Measurements from ENCODE around the gene PLPP3.

PLPP3 gene

GRCh38 chr1:56516539-56517252, 62.7 kb downstream of the PLPP3 start:
- CTCF ChIA-PET: no interaction called here
- Histone ChIP-seq H3K4me1 (ENCODE audit: control insufficient read depth, insufficient read depth, low read length) (no peaks in the 10 kb centered on the region), H3K9me3 (ENCODE audit: control insufficient read depth, insufficient read depth, low read depth, low read length) (no peaks in the 10 kb centered on the region), H3K36me3 (ENCODE audit: control insufficient read depth in 2 of 2, insufficient read depth in 1 of 2, low read length in 2 of 2) (peaks cover 0 to 15% of the 10 kb centered on the region in 2 experiments; a peak in 1 of 3 replicates), H3K4me3 (ENCODE audit: low read depth, low read length) (no peak overlapping the region), H3K27ac (ENCODE audit: extremely low read depth, low read depth, low read length) (no peak overlapping the region)
- POLR2A ChIA-PET: no interaction called here
- TF ChIP-seq PRDM1 (tag by site-specific recombination; IDR thresholded peaks at IDR 0.05) (peak; percentile 57), ZIC2 (tag by site-specific recombination; IDR thresholded peaks at IDR 0.05) (no peak)

DNA sequence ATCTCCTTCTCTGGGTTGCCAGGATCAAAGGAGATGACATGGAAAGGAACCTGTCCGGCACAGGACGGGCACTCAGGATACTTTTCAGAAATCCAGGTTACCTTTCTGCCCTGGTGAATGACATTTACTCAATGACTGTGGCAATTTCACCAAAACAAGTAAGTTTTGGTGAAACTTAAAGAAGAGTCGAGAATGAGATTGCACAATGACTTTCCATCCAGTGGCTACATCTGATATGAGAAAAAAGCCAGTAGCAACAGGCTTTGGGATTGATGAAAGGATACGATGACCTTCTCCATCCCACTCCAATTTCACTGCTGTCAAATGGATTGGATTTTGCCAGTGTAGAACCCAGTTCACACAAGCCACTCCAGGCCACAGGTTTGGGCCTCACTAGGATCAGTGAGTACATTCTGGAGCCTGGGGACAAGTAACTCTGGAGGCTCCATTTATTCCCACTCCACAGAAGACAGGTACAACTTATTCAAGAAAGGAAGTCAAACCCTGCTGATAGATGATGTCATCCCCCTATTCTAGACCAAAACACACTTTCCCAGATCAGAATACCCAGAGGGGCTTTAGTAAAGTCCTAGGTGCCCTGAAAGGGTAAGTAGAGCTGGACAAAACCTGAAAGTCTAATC, 63.3 kb downstream of the PLPP3 start:
- ChIA-PET POLR2A (no interaction called here), CTCF (interaction anchor here (0.6 kb wide), 1 partner anchor 18 kb away, joined by 4 read pairs; no protein-coding TSS in a partner anchor)
- H3K27ac ChIP-seq (ENCODE audit: extremely low read depth, low read depth, low read length): no peak overlapping the region
- no peaks in the 10 kb centered on the region for H3K4me1 ChIP-seq (ENCODE audit: control insufficient read depth, insufficient read depth, low read length)
- H3K36me3 ChIP-seq (ENCODE audit: control insufficient read depth in 2 of 2, insufficient read depth in 1 of 2, low read length in 2 of 2): peaks cover 0 to 22% of the 10 kb centered on the region in 2 experiments; a peak in 1 of 3 replicates
- peak; percentile 4; the same call in 1 of the 2 replicates for TF ChIP-seq PRDM1 (tag by site-specific recombination; IDR thresholded peaks at IDR 0.05)
- TF ChIP-seq, protein P1, sequence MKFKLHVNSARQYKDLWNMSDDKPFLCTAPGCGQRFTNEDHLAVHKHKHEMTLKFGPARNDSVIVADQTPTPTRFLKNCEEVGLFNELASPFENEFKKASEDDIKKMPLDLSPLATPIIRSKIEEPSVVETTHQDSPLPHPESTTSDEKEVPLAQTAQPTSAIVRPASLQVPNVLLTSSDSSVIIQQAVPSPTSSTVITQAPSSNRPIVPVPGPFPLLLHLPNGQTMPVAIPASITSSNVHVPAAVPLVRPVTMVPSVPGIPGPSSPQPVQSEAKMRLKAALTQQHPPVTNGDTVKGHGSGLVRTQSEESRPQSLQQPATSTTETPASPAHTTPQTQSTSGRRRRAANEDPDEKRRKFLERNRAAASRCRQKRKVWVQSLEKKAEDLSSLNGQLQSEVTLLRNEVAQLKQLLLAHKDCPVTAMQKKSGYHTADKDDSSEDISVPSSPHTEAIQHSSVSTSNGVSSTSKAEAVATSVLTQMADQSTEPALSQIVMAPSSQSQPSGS (tag by site-specific recombination; IDR thresholded peaks at IDR 0.05; ENCODE audit: low read depth): peak; percentile 76
- TF ChIP-seq ZNF510 (tag by site-specific recombination; IDR thresholded peaks at IDR 0.05; ENCODE audit: insufficient replicate concordance): no peak
- H3K9me3 ChIP-seq (ENCODE audit: control insufficient read depth, insufficient read depth, low read depth, low read length): no peaks in the 10 kb centered on the region
- H3K4me3 ChIP-seq (ENCODE audit: low read depth, low read length): no peak overlapping the region

GRCh38 chr1:56512724-56513494, 66.5 kb downstream of the PLPP3 start:
- Histone ChIP-seq H3K9me3 (ENCODE audit: control insufficient read depth, insufficient read depth, low read depth, low read length) (no peaks in the 10 kb centered on the region), H3K27ac (ENCODE audit: extremely low read depth, low read depth, low read length) (no peak overlapping the region), H3K4me1 (ENCODE audit: control insufficient read depth, insufficient read depth, low read length) (no peaks in the 10 kb centered on the region), H3K4me3 (ENCODE audit: low read depth, low read length) (no peak overlapping the region), H3K36me3 (ENCODE audit: control insufficient read depth in 2 of 2, insufficient read depth in 1 of 2, low read length in 2 of 2) (peaks cover 0 to 35% of the 10 kb centered on the region in 2 experiments; a peak in 1 of 3 replicates)
- CTCF ChIA-PET: no interaction called here
- POLR2A ChIA-PET: no interaction called here
- no peak for TF ChIP-seq KLF17 (tag by site-specific recombination; IDR thresholded peaks at IDR 0.05)
- no peak for TF ChIP-seq ZNF513 (tag by site-specific recombination; IDR thresholded peaks at IDR 0.05)
- no peak for TF ChIP-seq ZNF560 (tag by site-specific recombination; IDR thresholded peaks at IDR 0.05; ENCODE audit: borderline replicate concordance)
- TF ChIP-seq, protein P2, sequence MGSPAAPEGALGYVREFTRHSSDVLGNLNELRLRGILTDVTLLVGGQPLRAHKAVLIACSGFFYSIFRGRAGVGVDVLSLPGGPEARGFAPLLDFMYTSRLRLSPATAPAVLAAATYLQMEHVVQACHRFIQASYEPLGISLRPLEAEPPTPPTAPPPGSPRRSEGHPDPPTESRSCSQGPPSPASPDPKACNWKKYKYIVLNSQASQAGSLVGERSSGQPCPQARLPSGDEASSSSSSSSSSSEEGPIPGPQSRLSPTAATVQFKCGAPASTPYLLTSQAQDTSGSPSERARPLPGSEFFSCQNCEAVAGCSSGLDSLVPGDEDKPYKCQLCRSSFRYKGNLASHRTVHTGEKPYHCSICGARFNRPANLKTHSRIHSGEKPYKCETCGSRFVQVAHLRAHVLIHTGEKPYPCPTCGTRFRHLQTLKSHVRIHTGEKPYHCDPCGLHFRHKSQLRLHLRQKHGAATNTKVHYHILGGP (tag by site-specific recombination; IDR thresholded peaks at IDR 0.05): no peak
- TF ChIP-seq, protein P3, sequence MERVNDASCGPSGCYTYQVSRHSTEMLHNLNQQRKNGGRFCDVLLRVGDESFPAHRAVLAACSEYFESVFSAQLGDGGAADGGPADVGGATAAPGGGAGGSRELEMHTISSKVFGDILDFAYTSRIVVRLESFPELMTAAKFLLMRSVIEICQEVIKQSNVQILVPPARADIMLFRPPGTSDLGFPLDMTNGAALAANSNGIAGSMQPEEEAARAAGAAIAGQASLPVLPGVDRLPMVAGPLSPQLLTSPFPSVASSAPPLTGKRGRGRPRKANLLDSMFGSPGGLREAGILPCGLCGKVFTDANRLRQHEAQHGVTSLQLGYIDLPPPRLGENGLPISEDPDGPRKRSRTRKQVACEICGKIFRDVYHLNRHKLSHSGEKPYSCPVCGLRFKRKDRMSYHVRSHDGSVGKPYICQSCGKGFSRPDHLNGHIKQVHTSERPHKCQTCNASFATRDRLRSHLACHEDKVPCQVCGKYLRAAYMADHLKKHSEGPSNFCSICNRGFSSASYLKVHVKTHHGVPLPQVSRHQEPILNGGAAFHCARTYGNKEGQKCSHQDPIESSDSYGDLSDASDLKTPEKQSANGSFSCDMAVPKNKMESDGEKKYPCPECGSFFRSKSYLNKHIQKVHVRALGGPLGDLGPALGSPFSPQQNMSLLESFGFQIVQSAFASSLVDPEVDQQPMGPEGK (tag by site-specific recombination; IDR thresholded peaks at IDR 0.05): no peak
- no peak for TF ChIP-seq ZNF266 (tag by site-specific recombination; IDR thresholded peaks at IDR 0.05; ENCODE audit: low read depth)
- no peak for TF ChIP-seq ZNF473 (tag by site-specific recombination; IDR thresholded peaks at IDR 0.05)
- TF ChIP-seq ZNF394 (tag by site-specific recombination; IDR thresholded peaks at IDR 0.05; ENCODE audit: borderline replicate concordance): no peak
- no peak for TF ChIP-seq ZNF426 (tag by site-specific recombination; IDR thresholded peaks at IDR 0.05)
- no peak for TF ChIP-seq ZNF629 (tag by site-specific recombination; IDR thresholded peaks at IDR 0.05)
- TF ChIP-seq ZNF776 (tag by site-specific recombination; IDR thresholded peaks at IDR 0.05; ENCODE audit: borderline replicate concordance): no peak
- TF ChIP-seq ZNF623 (tag by site-specific recombination; IDR thresholded peaks at IDR 0.05): no peak
- TF ChIP-seq ZNF701 (tag by site-specific recombination; IDR thresholded peaks at IDR 0.05): no peak
- TF ChIP-seq ZSCAN18 (tag by site-specific recombination; IDR thresholded peaks at IDR 0.05): no peak

Data from HEK293 (cell line).